GM12878 (cell line): ENCODE results near the gene EBF3. TPM values are rescaled to one million over a fixed set of nuclear protein-coding genes. Genes with fewer than 3 reads are reported as not detected.

Experiments
- ATAC-seq: fragments of 200-7000 bp; cut with Tn5 transposase; 3 replicates; pipeline ENCODE4 v1.9.1; 2020; ENCODE audit warnings: mild to moderate bottlenecking, moderate library complexity
- BruUV-seq: library from RNA; stranded (reverse); fragments of 400-500 nt; replicated peaks from 2 replicates; lab custom pipeline; 2021; lab: Mats Ljungman, UMichigan
- CTCF ChIA-PET: fragments of 300-600 bp; sonication (Branson Sonifier 250); formaldehyde crosslinking; extraction: SDS; loops from one replicate; lab custom pipeline; 2021; ENCODE audit warnings: inconsistent platforms; lab: Yijun Ruan, JAX
- POLR2A ChIA-PET: fragments of 350-600 bp; formaldehyde crosslinking; extraction: SDS; loops from one replicate; lab custom pipeline; 2021; ENCODE audit warnings: inconsistent platforms; lab: Charles Lee
- RAD21 ChIA-PET: fragments of 300-600 bp; sonication (Branson Sonifier 250); formaldehyde crosslinking; loops from one replicate; lab custom pipeline; 2023; ENCODE audit warnings: antibody characterized with exemption; ENCODE audit not compliant: unreplicated experiment; lab: Charles Lee
- SMC1A ChIA-PET: fragments of 300-600 bp; sonication (Branson Sonifier 250); formaldehyde crosslinking; loops from one replicate; lab custom pipeline; 2023; ENCODE audit not compliant: unreplicated experiment, uncharacterized antibody; lab: Charles Lee
- DNase-seq: peaks from one replicate; pipeline ENCODE4 v3.0.0-alpha.2; 2011; ENCODE audit warnings: low read depth, low spot score
- FAIRE-seq: peaks from 3 replicates; lab custom pipeline; 2011; peaks lifted over from hg19 to GRCh38; lab: Jason Lieb, UNC
- H2AFZ ChIP-seq: 2 replicates; pipeline ENCODE4 v1.6.0; 2011; ENCODE audit warnings: low read depth, low read length, control low read depth; ENCODE audit not compliant: control insufficient read depth
- H3K27ac ChIP-seq: 2 replicates; pipeline ENCODE4 v1.5.1; 2011; ENCODE audit warnings: control low read depth; ENCODE audit not compliant: control insufficient read depth, insufficient read depth
- H3K27me3 ChIP-seq, 2 experiments: replicated peaks in 1 of 2; 2 replicates each; pipeline versions ENCODE4 v1.6.0 to v1.6.1; 2011; ENCODE audit warnings: low read length in 1 of 2; ENCODE audit not compliant: control insufficient read depth in 2 of 2, insufficient read depth in 2 of 2
- H3K36me3 ChIP-seq, 2 experiments: 2 replicates each; pipeline ENCODE4 v1.5.1; 2011; ENCODE audit warnings: low read length in 1 of 2; ENCODE audit not compliant: control insufficient read depth in 2 of 2, insufficient read depth in 2 of 2
- H3K4me1 ChIP-seq: 2 replicates; pipeline ENCODE4 v1.6.1; 2011; ENCODE audit warnings: mild to moderate bottlenecking, low read length, moderate library complexity, mixed read lengths; ENCODE audit not compliant: control insufficient read depth, insufficient read depth
- H3K4me2 ChIP-seq: 2 replicates; pipeline ENCODE4 v1.6.0; 2011; ENCODE audit warnings: control low read depth; ENCODE audit not compliant: control insufficient read depth, insufficient read depth
- H3K4me3 ChIP-seq: fragments of 200-600 bp; sonication (generic); 2 replicates; pipeline ENCODE4 v1.5.1; 2016
- H3K79me2 ChIP-seq: 2 replicates; pipeline ENCODE4 v1.6.0; 2011; ENCODE audit warnings: low read length; ENCODE audit not compliant: control insufficient read depth, insufficient read depth
- H3K9ac ChIP-seq: 2 replicates; pipeline ENCODE4 v1.8.0; 2011; ENCODE audit warnings: low read length, control low read depth, mixed read lengths; ENCODE audit not compliant: control insufficient read depth, insufficient read depth
- H3K9me3 ChIP-seq: replicated peaks from 3 replicates; pipeline ENCODE4 v1.5.1; 2011; ENCODE audit warnings: mild to moderate bottlenecking, low read length; ENCODE audit not compliant: control insufficient read depth, insufficient read depth
- H4K20me1 ChIP-seq: 2 replicates; pipeline ENCODE4 v1.6.0; 2011; ENCODE audit not compliant: control insufficient read depth, insufficient read depth
- BMI1 ChIP-seq: fragments of 450-650 bp; IDR thresholded peaks from 2 replicates; pipeline ENCODE4 v1.6.1; 2016; ENCODE audit warnings: mild to moderate bottlenecking, moderate library complexity, borderline replicate concordance
- IKZF1 ChIP-seq: fragments of 450-650 bp; conservative IDR thresholded peaks from 2 replicates; pipeline ENCODE4 v1.6.1; 2017; ENCODE audit warnings: antibody characterized with exemption, mild to moderate bottlenecking
- MYB ChIP-seq: fragments of 150-350 bp; IDR thresholded peaks from 2 replicates; pipeline ENCODE4 v1.6.1; 2014; ENCODE audit warnings: mild to moderate bottlenecking, low read depth, low read length, borderline replicate concordance
- NFYA ChIP-seq: IDR thresholded peaks from 2 replicates; pipeline ENCODE4 v1.6.1; 2011; ENCODE audit warnings: low read depth, mild to moderate bottlenecking, low read length, improper control_type of control experiment, borderline replicate concordance
- RAD21 ChIP-seq: IDR thresholded peaks from 2 replicates; pipeline ENCODE4 v1.6.1; 2011; ENCODE audit warnings: mild to moderate bottlenecking, low read depth, low read length, moderate library complexity; ENCODE audit not compliant: insufficient read depth
- SMC3 ChIP-seq: IDR thresholded peaks from 2 replicates; pipeline ENCODE4 v1.6.1; 2011; ENCODE audit warnings: low read length, improper control_type of control experiment, borderline replicate concordance
- STAT1 ChIP-seq: fragments of 450-650 bp; conservative IDR thresholded peaks from 2 replicates; pipeline ENCODE4 v1.6.1; 2014; ENCODE audit warnings: antibody characterized with exemption, mild to moderate bottlenecking
- TCF3 ChIP-seq: IDR thresholded peaks from 2 replicates; pipeline ENCODE4 v1.6.1; 2012; ENCODE audit warnings: low read depth, mild to moderate bottlenecking, low read length, borderline replicate concordance; ENCODE audit not compliant: insufficient read depth
- USF2 ChIP-seq: IDR thresholded peaks from 2 replicates; pipeline ENCODE4 v1.6.1; 2011; ENCODE audit warnings: low read depth, low read length, improper control_type of control experiment, borderline replicate concordance
- ZBED1 ChIP-seq: IDR thresholded peaks from 2 replicates; pipeline ENCODE4 v1.6.1; 2016; ENCODE audit warnings: borderline replicate concordance
- ZZZ3 ChIP-seq: IDR thresholded peaks from 2 replicates; pipeline ENCODE4 v1.6.1; 2011; ENCODE audit warnings: low read depth; ENCODE audit not compliant: control insufficient read depth, insufficient read length
- WGBS: methylation state at CpG from one replicate; pipeline ENCODE4 v1.1.6; 2016; ENCODE audit warnings: low lambda C conversion rate; ENCODE audit not compliant: insufficient replicate concordance, insufficient coverage; ENCODE audit errors: missing lambda C conversion rate; 5-methylcytosine and 5-hydroxymethylcytosine counted together
- in situ Hi-C: fragments of 300-500 bp; cut with MboI; formaldehyde crosslinking; loops from 9 replicates; pipeline ENCODE4 v1.14.3; 2018; ENCODE audit warnings: mixed read lengths
- intact Hi-C: fragments of 100-400 bp; cut with micrococcal nuclease; formaldehyde crosslinking; loops from one replicate; pipeline ENCODE4 v1.14.2; 2022; ENCODE audit not compliant: unreplicated experiment
- polyA plus RNA-seq, 11 experiments: library from polyadenylated mRNA; depleted of rRNA in 4 of 11; unstranded in 6 of 11; stranded (reverse) in 5 of 11; fragments of >200 nt; fragmentation: Nextera tagmentation in 4 of 11; fragmentation: Illumina TruSeq in 1 of 11; extraction: Ambion mirVana in 4 of 11; extraction: Trizol in 1 of 11; gene quantifications; 1 replicate in 1 of 11; 2 replicates in 10 of 11; pipeline versions ENCODE4 v1.2.1 to v1.2.3, GENCODE V29; 2011 to 2016; ENCODE audit warnings: inconsistent platforms in 2 of 11, missing spikeins in 2 of 11, low read depth in 1 of 11
- total RNA-seq, 4 experiments: library from RNA; depleted of rRNA in 3 of 4; stranded (reverse); fragments of >200 nt in 3 of 4; fragmentation: Illumina TruSeq in 1 of 4; extraction: Trizol in 1 of 4; gene quantifications; 2 replicates each; pipeline versions ENCODE4 v1.2.1 to v1.2.3, GENCODE V29; 2013 to 2021

Gene EBF3
- total and polyA plus RNA-seq, 10 of the 15 experiments (the other 5 are each of a cell fraction or from before 2014, with no cell fraction given) = not detected

GRCh38 chr10:129882291-129883010 is 81.6 kb downstream of the EBF3 start:
- POLR2A ChIA-PET = no interaction called here
- Histone ChIP-seq H3K79me2 (no peaks in the 10 kb centered on the region), H4K20me1 (no peaks in the 10 kb centered on the region), H3K4me1 (no peaks in the 10 kb centered on the region), H3K4me2 (no peak overlapping the region), H3K27me3 (no peaks in the 10 kb centered on the region), H3K4me3 (no peak overlapping the region), H3K9ac (no peak overlapping the region), H3K27ac (no peak overlapping the region), H2AFZ (no peak overlapping the region), H3K36me3 (no peaks in the 10 kb centered on the region), H3K9me3 (no peaks in the 10 kb centered on the region)
- in situ Hi-C loops = no loop called here
- CTCF ChIA-PET = no interaction called here
- DNase-seq (no peak), ATAC-seq (no peak), FAIRE-seq (no peak)
- SMC1A ChIA-PET = no interaction called here
- 36% methylated on average over 9 of the region's 9 CpGs for WGBS
- no TSS peak for BruUV-seq
- intact Hi-C loops = no loop called here
- no peak for TF ChIP-seq BMI1
- TF ChIP-seq IKZF1 = no peak
- TF ChIP-seq SMC3 = no peak
- no peak for TF ChIP-seq NFYA
- TF ChIP-seq ZZZ3 = no peak
- TF ChIP-seq ZBED1 = no peak
- no peak for TF ChIP-seq USF2
- no peak for TF ChIP-seq RAD21
- no peak for TF ChIP-seq MYB
- no peak for TF ChIP-seq STAT1
- TF ChIP-seq TCF3 = no peak
- RAD21 ChIA-PET = no interaction called here
